HepG2 (cell line): ENCODE measurements around the gene SERP1.

ENCODE experiments used
- CC2D1A ChIP-seq: sonication (generic); formaldehyde crosslinking; IDR thresholded peaks from 2 replicates; pipeline ENCODE4 v1.8.1; 2023; ENCODE audit warnings: mild to moderate bottlenecking, missing genetic modification reagents
- EZH2 ChIP-seq: conservative IDR thresholded peaks from 2 replicates; pipeline ENCODE4 v1.6.1; 2012; ENCODE audit warnings: mild to moderate bottlenecking, low read depth, low read length, moderate library complexity
- FOXA3 ChIP-seq: IDR thresholded peaks from 2 replicates; pipeline ENCODE4 v1.6.1; 2016; ENCODE audit warnings: missing genetic modification reagents, missing compliant biosample characterization
- ZFP36 ChIP-seq: fragments of 150-350 bp; IDR thresholded peaks from 2 replicates; pipeline ENCODE4 v1.6.1; 2018; ENCODE audit warnings: borderline replicate concordance, low read length, low read depth; ENCODE audit not compliant: partially characterized antibody
- TF ChIP-seq, protein P1 (sequence below), 2 experiments: sonication (generic) in 1 of 2; formaldehyde crosslinking in 1 of 2; IDR thresholded peaks; 2 replicates each; pipeline versions ENCODE4 v1.6.1 to v1.9.0; 2014 to 2022; ENCODE audit warnings: antibody characterized with exemption in 1 of 2, borderline replicate concordance in 1 of 2, inconsistent platforms in 1 of 2, low read depth in 1 of 2, missing genetic modification reagents in 1 of 2

DNA sequence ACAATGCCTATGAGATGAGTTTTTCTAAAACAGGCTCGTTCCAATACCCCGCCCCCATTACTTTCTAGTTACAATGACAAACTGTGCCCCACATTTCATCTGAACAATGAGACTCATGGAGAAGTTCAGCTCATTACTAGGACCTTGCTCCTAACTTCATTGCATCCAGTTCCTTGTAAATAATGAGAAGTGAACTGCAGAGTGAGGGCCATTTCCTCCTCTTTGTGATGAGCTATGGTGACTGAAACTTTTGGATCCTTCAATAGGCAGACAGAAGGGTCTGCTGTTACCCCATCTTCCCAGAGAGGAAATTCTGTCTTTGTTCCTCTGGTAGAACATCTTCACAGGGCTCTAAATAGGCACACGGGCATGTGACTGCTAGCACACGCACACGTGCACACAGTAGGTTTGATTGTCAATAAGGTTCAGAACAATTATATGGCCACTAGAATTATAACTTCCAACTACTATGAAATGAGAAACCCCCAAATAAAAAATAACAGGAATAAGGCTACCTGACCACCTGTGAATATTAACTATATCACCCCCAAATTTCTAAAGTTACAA lies 51.8 kb downstream of the SERP1 start:
- no peak for TF ChIP-seq CC2D1A (CRISPR knock-in tag)
- TF ChIP-seq FOXA3 = no peak
- no peak for TF ChIP-seq EZH2
- TF ChIP-seq, protein P1, sequence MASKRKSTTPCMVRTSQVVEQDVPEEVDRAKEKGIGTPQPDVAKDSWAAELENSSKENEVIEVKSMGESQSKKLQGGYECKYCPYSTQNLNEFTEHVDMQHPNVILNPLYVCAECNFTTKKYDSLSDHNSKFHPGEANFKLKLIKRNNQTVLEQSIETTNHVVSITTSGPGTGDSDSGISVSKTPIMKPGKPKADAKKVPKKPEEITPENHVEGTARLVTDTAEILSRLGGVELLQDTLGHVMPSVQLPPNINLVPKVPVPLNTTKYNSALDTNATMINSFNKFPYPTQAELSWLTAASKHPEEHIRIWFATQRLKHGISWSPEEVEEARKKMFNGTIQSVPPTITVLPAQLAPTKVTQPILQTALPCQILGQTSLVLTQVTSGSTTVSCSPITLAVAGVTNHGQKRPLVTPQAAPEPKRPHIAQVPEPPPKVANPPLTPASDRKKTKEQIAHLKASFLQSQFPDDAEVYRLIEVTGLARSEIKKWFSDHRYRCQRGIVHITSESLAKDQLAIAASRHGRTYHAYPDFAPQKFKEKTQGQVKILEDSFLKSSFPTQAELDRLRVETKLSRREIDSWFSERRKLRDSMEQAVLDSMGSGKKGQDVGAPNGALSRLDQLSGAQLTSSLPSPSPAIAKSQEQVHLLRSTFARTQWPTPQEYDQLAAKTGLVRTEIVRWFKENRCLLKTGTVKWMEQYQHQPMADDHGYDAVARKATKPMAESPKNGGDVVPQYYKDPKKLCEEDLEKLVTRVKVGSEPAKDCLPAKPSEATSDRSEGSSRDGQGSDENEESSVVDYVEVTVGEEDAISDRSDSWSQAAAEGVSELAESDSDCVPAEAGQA (IDR thresholded peaks at IDR 0.05; ENCODE audit: low read depth) = no peak
- TF ChIP-seq, protein P1 (CRISPR knock-in tag; IDR thresholded peaks at IDR 0.05; ENCODE audit: borderline replicate concordance) = no peak
- TF ChIP-seq ZFP36 = no peak
